Measurements from ENCODE around the gene CTNNA1.

CTNNA1 gene

DNA sequence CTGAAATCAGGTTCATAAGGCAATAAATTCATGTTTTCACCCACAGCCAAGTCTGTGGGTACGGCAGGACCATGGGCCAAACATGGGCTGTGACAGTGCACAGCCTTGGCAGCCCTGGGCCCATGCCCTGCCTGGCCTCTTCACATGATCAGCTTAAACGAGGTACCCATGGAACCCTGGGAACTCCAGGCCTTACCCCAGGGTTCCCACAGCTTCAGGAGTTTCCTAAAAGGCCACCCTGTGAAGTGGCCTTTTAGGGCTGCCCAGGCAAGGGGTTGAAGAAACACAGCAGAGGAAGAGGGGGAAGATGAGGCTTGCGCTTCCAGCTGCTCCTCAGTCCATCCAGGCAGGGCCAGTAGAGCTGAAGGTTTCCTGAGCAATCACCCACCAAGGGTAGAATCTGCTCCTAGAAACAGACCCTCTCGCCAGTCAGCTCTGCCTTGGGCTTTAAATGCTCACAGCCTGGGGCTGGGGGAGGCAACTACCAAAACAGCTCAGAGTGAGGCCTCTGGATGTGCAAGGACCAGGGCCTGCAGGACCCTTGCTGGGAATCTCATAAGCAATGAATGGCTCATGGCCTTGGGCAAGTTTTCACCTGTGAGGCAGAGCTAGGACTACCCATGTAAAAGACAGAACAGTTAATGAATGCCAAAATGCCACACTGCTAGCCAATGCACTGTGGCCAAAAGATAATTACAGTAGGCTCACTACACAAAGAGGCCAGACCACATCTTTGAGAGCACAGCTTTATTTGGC, 201.2 kb downstream of the CTNNA1 start:
- DNase-seq: no peak

DNA sequence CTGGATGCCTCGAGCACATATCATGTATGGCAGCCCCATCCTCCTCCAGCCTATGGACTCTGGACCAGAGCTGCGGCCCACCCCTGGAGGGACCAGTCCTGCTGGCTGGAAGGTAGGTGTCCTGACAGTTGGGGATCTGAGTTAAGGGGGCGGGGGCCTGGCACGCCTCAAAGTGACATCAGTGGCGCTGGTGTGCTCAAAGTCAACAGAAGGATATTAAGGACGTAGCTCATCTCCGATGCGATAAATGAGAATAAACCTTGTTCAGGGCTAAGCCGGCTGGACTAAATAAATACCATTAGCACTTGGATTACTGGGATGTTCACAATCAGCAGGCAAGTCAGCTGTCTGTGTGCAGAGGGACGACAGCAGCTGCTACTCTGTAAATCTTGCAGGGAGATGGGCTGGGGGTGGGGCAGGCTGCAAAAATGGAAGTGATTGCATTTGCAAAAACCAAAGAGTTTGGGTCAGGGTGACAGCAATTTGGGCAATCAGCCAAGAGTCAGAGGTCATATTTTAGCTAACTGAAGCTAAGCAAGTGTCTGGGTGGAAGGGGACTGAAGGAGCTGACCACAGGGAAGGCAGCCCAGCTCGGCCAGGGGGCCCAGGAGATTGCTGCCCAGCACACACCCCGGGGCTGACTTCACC, 201.9 kb downstream of the CTNNA1 start:
- DNase-seq: no peak

DNA sequence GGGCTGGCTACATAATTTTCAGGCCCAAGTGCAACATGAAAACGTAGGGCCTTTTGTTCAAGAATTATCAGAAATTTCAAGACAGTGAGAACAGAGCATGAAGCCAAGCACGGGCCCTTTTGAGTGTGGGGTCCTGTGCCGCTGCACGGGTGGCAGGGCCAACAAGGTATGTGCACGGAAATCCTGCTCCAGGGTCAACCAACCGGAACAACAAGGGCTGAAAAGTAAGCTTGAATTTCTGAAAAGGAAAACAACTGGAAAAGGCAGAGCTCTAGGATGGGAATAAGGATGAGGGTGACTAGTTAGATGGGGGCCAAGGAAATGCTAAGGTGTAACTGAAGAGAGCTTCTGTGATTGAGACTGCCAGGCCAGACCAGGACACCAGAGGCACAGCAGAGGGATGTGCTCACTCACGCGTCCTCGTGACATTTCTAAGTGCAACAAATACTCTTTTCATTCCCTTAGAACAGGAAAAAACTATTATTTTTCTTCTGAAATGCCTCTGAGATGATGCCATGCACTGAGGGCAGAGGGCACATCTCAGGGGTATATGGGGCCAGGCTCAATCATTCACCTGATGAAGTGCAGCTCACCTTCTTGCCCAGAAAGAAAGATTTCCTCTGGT, 202.6 kb downstream of the CTNNA1 start:
- DNase-seq: no peak

DNA sequence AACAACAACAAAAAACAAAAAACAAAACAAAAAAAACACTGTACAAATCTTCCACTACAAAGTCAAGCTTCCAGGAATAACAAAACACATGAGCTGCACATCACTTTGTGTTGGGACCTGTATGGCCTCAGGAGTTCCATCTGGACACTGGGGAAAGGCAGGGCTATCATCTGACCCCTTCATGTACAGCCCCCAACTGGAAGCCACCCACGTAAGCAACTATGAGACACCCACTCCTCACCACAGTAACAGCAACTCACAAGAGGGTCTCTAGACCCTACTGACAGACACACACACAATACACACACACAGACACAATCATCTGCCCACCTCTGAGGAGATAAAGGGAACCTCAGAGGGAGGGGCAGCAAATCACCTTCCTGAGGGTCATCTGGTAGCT, 203.6 kb downstream of the CTNNA1 start:
- DNase-seq: no peak

DNA sequence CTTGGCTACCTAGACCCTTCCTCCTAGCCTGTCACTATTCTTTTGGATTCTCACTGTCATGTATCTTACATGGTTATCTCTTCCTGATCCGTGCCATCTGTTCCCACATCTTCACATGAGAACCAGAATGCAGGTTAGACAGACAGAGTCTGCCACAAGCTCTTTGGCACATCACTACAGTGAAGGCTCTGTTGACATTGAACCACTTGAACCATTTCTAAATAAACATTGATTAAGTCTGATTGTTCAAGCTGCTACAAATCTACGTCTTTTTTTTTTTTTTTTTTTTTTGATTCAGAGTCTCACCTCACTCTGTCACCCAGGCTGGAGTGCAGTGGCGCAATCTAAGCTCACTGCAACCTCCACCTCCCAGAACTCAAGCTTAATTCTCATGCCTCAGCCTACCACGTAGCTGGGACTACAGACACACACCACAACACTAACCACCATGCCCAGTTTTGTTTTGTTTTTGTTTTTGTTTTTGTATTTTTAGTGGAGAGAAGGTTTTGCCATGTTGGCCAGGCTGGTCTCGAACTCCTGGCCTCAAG, 207.0 kb downstream of the CTNNA1 start:
- DNase-seq: no peak

DNA sequence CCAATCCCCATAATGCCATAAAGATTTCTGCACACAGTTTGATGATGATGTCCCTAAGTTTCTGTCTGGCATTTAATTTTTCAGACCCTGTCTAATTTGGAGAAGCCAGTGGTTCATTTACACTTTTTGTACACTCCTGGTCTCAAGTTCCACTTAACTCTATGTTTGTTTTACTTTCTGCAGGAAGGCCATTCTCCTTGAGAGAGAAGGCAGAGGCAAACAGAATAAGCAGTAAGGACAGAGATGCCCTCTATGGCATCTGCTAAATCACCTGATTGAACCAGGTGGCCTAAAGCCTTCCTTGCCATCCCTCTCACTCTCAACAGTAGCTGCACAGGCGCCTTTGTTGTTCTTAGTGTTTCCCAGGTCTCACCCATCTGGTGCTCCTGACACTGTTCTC, 208.0 kb downstream of the CTNNA1 start:
- DNase-seq: no peak

DNA sequence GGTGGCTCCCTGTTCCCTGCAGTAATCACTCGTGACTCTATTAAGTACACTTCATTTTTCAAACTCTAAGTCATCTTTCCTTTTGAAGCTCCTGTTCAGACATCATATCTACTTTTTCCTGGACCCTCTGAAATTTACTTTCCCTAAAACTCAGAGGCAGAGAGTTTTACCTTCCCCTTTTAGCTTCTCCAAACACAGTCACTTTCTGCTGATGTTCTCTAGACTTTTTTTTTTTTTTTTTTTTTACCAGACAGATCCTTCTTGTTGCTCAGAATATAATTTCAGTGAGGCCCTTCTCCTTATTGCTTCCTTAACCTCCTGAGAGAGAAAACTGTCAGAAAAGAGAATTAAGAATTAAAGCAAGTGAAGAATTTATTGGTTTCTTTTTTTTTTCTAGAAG, 208.5 kb downstream of the CTNNA1 start:
- DNase-seq: no peak

DNA sequence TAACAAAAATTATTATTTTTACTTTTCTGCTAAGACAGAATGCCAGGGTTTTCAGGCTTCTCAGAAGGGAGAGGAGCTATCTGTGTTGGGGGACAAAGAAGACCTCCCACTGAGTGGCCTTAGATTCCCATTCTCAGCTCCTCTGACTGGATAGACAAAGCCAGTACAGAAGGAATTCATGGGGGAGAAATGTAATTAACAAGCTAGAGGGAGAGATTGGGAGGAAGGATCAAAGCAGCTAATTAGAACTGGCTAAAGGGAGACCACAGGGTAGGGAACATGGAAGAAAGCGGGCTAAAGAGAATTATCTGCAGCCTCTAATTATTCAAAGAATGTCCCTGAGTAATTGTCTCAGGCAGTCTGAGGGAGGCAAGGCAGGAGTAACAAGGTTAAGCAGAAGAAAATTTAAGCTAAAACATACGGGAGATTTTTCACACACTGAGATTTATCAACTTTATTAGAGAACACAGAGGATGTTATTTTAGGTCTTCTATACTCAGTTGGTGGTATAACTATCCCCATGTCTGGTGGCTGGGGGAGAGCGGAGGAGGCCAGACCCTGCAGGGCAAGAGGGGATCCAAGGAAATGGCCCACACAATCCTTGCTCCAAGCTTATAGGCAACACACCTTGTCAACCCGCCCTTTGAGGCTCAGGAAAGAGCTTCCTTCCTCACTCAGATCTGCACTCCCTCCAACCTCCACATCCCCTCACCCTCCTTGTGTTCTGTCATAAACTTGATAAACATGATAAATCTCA, 209.6 kb downstream of the CTNNA1 start:
- no peak for DNase-seq

DNA sequence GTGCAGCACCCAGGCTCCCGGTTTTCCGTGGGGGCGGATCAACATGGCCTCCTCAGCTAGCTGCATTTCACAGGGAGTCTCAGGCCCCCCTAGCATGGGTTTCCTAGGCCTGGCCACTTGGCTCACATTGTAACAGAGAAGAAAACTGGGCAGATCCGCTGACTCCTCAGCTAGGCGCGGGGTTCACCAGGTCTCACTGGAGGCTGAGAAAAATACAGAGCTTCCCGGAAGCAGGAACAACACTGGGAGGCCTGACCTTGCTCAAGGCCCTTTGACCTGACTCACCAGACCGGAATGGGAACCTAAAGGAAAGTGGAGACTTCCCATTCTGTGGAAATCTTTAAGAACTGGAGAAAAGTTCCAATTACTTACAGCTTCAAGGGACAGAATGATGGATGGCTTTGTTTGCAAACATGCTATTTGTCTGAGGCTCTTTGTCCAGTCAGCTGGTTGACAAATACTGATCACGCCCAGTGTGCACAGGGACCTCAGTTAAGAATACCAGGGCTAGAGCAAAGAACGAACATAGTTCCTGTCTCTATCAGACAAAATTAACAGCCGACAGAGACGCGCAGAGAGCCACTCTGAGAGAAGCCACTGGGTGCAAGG, 210.6 kb downstream of the CTNNA1 start:
- DNase-seq: no peak

DNA sequence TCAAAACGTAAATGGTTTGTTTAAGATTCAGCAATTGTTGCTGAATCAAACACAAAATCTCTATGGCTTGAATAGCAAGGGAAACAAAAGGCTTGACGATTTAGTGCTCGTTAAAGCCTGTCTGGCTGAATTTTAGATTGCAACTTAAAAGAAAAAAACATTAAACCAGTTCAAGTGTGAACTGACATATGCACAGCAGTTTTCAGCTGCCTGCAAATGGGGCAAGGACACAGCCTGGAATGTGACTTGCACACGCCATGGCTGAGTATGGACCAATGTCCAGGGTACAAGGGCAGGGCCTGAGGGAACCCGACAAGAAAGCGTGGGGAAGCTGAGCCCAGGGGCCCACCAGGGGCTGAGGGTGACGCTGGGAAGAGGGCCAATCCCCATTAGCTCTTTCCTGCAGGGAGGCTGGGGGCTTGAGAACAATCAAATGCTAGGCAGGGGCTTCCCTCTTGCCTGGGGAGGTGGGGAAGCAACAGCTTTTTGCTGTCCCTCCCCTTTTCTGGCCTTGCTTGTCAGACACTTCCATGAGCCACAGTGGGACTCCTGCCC, 211.5 kb downstream of the CTNNA1 start:
- DNase-seq: peak; percentile 14

DNA sequence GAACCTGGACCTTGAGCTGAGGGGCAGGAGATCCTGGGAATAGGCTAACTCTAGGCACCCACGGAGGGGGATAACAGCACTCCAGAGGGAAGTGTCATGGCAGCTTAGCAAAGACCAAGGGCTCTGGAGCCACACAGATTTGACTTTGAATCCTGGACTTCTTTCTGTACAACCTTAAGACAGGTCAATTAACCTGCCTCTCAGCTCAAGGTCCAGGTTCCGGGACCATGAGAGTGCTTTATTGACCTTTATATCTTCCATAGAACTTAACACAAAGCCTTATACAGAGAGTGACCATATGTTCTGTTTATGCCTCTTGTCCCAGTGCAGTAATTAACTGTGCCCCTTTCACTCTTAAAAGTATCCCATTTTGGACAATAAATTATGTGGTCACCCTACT, 212.4 kb downstream of the CTNNA1 start:
- no peak for DNase-seq

DNA sequence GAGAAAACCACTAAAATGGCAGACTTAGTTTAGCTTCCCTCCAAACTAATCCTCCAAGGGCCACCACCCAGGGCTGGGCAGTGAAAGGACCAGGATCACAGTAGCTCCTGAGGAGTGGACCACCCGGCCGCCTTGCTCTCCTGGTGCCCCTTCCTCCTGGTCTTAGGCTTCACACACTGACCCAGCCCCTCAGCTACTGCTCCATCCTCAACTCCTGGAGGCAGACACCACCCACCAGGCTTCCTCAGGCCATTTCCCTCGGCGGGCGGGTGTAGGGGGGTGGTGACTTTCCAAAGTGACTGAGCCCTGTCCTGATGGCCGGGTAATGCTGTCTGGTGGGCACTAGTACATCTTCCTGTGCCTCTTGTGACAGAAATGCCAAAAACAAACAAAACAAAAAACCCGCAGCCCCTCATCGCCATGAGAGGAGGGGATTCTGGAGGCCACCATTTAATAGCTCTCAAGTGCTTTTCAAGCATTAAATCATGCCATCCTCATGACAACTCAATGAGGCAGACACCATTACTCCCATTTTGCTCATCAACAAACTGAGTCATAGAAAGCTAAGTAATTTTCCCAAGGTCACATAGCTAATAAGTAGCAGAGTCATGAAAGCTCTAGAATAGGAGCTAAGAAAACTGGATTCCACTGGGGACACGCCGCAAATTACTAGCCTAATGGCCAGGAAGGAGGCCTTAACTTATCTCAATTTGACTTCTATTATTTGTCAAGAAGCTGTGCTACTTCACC, 213.2 kb downstream of the CTNNA1 start:
- DNase-seq: no peak

DNA sequence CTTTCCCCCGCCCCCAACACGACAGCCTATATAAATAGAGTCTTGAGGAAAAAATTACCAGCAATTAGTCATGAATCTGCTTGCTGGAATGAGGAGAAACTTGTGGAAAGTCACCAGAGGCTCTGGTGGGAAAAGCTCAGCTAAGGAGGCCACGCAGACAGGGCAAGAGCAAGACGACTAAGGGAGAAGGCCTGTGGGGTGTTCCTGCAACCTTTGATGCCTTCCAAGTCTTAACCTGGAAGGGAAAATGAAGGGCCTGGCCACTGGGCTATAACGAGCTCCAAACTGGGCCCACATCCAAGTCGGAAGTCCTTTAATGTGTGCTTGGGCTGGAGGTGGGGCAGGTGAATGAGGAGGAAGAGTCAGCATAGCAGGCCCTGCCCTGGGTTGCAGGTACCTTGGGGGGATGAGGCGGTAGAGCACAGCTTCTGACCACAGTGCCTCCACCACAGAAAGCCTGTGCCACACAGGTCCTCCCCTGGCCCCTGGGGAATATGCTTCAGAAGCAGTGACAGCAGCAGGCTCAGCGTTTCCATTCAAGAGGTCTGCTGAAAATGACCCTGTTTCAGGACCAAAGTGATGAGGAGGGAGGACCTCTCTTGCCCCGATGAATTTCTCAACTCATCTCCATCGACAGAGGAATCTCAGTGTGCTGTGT, 214.7 kb downstream of the CTNNA1 start:
- DNase-seq: peak; percentile 69

DNA sequence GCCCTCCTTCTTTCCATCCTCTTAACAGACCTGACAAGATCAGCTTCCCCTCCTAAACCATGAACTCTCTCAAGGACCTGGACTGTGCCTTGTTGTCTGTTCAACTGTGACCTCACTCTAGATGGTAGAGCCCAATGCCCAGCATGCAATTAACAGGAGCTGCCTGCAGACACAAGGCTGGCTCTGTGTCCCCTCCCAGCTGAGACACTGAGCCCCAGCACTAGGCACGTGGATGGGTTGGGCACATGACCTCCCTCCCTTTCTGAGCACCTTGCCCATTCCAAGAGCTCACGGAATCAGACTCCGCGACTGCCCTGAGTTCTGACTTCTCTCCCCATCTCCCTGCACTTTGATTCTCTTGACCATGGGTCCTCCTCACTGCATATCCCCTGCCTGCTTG, 215.4 kb downstream of the CTNNA1 start:
- no peak for DNase-seq

DNA sequence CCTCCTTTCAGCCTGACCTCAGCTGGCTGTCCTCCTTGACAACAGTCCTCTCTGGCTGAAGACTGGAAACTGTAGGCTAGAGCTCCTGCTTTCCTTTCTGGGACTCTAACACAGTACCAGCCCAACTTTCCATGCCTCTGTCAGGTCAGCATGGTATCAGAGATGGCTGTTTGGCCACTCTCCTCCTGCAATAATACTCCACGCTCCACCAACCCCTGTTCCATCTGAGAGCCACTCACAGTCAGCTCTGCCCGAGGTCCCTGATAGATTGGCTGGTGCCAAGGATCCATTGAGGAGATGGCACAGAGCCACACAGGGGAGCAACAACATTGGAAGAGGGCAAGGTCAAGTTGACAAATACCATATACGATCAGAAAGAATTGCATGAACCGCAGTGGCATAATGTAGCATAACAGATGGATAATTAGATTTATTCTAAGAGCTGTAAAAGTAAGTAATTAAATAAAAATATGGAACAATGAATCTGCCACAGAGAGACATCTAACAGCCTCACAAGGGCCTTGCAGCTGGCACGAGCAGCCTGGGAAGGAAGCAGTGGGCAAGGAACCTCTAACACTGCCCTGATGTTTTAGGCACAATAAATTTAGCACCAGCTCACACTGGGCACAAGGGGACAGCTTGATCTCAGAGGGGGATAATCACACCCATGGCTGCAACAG, 216.2 kb downstream of the CTNNA1 start:
- DNase-seq: peak; percentile 63

DNA sequence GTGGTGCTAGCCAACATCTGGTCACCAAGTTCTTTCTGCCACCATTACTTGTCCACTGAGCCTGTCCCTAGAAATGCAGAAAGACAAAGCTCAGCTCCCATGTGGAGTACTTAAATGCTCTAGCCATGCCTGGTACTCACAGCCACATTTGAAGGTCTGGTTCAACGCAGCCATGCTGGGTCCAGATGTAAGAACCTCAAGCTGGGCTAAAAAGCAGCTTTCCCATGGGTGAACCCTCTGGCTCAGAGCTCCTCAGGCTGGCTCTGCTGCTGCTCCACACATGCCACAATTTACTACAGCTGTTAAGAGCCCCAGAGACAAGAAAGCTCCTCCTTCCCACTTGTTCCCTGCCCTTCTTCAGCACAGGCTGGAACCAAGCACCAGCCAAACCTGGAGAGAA, 219.0 kb downstream of the CTNNA1 start:
- no peak for DNase-seq

DNA sequence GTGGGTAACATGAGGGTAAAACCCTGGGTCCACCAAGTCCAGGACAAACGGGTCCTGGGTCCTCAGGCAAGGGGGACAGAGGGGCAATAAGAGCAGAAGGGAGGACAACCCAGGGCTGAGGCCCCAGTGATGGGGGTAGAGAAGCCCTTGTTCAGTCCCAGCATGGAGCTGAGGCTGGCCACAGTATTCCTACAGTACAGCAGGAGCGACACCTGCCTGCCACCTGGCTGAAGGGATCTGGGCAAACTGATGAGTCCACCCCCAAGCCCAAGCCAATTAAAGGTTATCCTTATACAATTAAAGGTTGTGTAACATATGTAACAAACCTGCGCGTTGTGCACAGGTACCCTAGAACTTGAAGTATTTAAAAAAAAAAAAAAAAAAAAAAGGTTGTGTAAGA, 219.6 kb downstream of the CTNNA1 start:
- no peak for DNase-seq

DNA sequence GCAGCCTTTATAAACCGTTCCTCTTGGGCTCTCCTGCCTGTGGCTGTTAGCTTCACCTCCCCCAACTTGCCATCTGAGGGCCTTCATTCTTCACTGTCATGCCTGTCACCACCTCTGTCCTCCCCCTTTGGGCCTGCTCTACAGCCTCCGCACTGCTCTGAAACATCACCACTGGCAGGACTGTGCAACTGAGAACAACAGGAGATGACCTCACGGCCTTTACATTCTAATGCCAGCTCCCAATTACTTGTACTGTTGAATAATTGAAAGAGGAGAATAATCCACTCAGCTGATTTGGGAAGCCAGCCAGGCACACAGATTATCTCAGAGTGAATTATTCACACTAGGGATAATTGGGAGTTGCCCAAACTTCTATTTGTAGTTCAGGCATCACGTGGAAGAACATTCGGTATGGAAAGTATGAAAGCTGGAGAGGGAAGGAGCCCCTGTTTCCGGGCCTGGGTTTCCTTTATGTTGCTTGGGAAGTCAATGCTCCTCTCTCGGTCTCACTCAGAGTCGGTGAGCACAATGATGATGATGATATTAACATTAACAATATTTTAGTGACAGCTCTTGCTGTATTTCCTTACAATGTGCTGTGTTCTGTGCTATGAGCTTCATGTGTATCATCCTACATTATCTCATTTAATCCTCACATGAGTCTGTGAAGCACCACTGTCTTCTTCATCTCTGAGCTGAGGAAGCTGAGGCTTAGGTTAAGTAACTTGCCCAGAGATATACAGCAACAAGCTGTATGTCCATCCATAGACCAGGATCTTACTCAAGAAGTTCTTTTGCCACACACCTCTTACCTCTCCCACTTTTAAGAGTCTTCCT, 221.2 kb downstream of the CTNNA1 start:
- no peak for DNase-seq

DNA sequence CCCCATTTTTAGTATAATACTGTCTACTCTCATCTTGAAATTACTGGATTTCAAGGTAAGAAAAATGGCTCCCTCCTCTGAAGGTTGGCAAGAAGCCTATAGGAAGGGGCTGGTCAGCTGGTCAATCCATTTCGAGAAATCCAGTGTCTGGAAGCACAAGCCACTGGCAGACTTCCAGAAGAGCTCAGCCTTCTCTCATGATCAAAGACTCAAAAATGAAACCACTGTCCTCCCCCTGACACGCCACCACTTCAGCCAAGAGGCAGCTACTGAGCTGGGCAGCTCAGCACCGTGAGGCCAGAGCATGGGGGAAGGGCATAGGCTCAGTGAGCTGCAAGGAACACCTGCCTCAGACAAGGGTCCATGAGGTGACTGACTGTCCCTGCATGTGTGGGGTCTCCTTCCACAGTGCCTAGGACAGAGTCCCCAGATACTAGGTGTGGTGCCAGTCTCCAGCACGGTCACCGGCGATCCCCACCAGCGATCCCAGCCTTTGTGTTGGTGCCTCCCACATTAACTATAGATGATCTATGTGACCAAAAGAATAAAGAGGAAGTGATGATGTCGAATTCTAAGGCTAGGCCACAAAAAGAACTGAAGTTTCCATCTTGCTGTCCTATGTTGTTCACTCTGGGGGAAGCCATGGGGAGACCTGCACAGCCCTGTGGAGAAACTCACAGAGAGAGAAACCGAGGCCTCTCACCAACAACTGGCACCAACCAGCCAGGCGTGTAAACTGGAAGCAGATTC, 222.0 kb downstream of the CTNNA1 start:
- DNase-seq: no peak
